ENCODE data around the gene RPL10L.

- TF ChIP-seq CTCF (conservative IDR thresholded peaks at IDR 0.05 in 1 of 2, IDR thresholded peaks at IDR 0.05 in 1 of 2; ENCODE audit: extremely low read depth in 1 of 2, insufficient read depth in 1 of 2, low read depth in 1 of 2, low read length in 2 of 2) (no peak), EZH2 (IDR thresholded peaks at IDR 0.05; ENCODE audit: borderline replicate concordance, low read length) (no peak)
Observed at GRCh38 chr14:46661728-46662127, 10.1 kb upstream of the RPL10L start.
